ENCODE measurements around the gene SWSAP1. TPM values are rescaled to one million over a fixed set of nuclear protein-coding genes. Genes with fewer than 3 reads are reported as not detected.

SWSAP1 gene
- total RNA-seq, 1 donor from 2014 or later = 1.7 TPM

DNA sequence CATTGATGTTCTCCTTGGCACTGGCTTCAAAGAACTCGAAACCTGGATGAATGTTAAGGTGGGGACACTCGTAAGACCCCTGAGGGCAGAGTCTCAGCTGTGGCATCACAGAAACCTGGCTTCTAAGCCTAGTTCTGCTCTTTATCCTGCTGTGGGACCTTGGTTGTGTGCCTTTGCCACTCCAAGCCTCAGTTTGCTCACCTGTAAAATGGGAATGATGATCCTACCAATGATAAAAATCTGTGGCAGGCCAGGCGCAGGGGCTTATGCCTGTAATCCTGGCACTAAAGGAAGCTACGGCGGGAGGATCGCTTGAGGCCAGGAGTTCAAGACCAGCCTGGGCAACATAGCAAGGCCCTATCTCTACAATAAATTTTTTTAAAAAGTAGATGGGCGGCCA is 48.9 kb upstream of the SWSAP1 start:
- H2AFZ ChIP-seq (ENCODE audit: low read depth, low read length) = no peak overlapping the region
- Mint-ChIP-seq H3K27ac (ENCODE audit: unreplicated experiment) (no peak overlapping the region), H3K27me3 (ENCODE audit: low read depth, unreplicated experiment) (peaks cover 1% of the 10 kb centered on the region), H3K4me3 (ENCODE audit: unreplicated experiment) (no peak overlapping the region), H3K9me3 (ENCODE audit: unreplicated experiment) (no peaks in the 10 kb centered on the region), H3K4me1 (ENCODE audit: low read depth, unreplicated experiment) (peaks cover 2% of the 10 kb centered on the region), H3K36me3 (ENCODE audit: low read depth, unreplicated experiment) (no peaks in the 10 kb centered on the region)
- H3K4me3 ChIP-seq (ENCODE audit: insufficient read depth, low read depth, low read length) = no peak overlapping the region
- no peaks in the 10 kb centered on the region for H4K20me1 ChIP-seq (ENCODE audit: insufficient read depth, low read length)
- H3K4me1 ChIP-seq (ENCODE audit: insufficient read depth, low read length) = peaks cover 11% of the 10 kb centered on the region
- H3K79me2 ChIP-seq (ENCODE audit: insufficient read depth, low read length) = no peaks in the 10 kb centered on the region
- H3K9ac ChIP-seq (ENCODE audit: low read length) = no peak overlapping the region
- DNase-seq (ENCODE audit: low read depth) (no peak), FAIRE-seq (no peak)
- no peak overlapping the region for H3K4me2 ChIP-seq (ENCODE audit: low read length)
- TF ChIP-seq EZH2 (IDR thresholded peaks at IDR 0.05; ENCODE audit: insufficient read depth, low read length) (no peak), CTCF (IDR thresholded peaks at IDR 0.05; ENCODE audit: insufficient read depth, low read depth, low read length) (no peak)
- H3K27me3 ChIP-seq (ENCODE audit: insufficient read depth, low read length) = no peaks in the 10 kb centered on the region
- no peaks in the 10 kb centered on the region for H3K9me3 ChIP-seq (ENCODE audit: insufficient read depth, low read depth, low read length)
- H3K36me3 ChIP-seq (ENCODE audit: insufficient read depth, low read length) = no peaks in the 10 kb centered on the region
- no peak overlapping the region for H3K27ac ChIP-seq (ENCODE audit: low read depth, low read length)

- Histone ChIP-seq H3K9me3 (ENCODE audit: insufficient read depth, low read depth, low read length) (no peaks in the 10 kb centered on the region), H3K9ac (ENCODE audit: low read length) (no peak overlapping the region), H3K4me1 (ENCODE audit: insufficient read depth, low read length) (no peaks in the 10 kb centered on the region), H3K27me3 (ENCODE audit: insufficient read depth, low read length) (no peaks in the 10 kb centered on the region), H2AFZ (ENCODE audit: low read depth, low read length) (no peak overlapping the region), H3K36me3 (ENCODE audit: insufficient read depth, low read length) (no peaks in the 10 kb centered on the region), H3K79me2 (ENCODE audit: insufficient read depth, low read length) (no peaks in the 10 kb centered on the region), H4K20me1 (ENCODE audit: insufficient read depth, low read length) (no peaks in the 10 kb centered on the region), H3K4me2 (ENCODE audit: low read length) (no peak overlapping the region), H3K4me3 (ENCODE audit: insufficient read depth, low read depth, low read length) (no peak overlapping the region), H3K27ac (ENCODE audit: low read depth, low read length) (no peak overlapping the region)
- no peak overlapping the region for H3K4me3 Mint-ChIP-seq (ENCODE audit: unreplicated experiment)
- TF ChIP-seq CTCF (IDR thresholded peaks at IDR 0.05; ENCODE audit: insufficient read depth, low read depth, low read length) = no peak
- no peak for TF ChIP-seq EZH2 (IDR thresholded peaks at IDR 0.05; ENCODE audit: insufficient read depth, low read length)
- H3K27me3 Mint-ChIP-seq (ENCODE audit: low read depth, unreplicated experiment) = no peaks in the 10 kb centered on the region
- H3K4me1 Mint-ChIP-seq (ENCODE audit: low read depth, unreplicated experiment) = no peaks in the 10 kb centered on the region
- DNase-seq (ENCODE audit: low read depth) (no peak), FAIRE-seq (no peak)
- H3K36me3 Mint-ChIP-seq (ENCODE audit: low read depth, unreplicated experiment) = peaks cover 7% of the 10 kb centered on the region
- H3K27ac Mint-ChIP-seq (ENCODE audit: unreplicated experiment) = no peak overlapping the region
- H3K9me3 Mint-ChIP-seq (ENCODE audit: unreplicated experiment) = no peaks in the 10 kb centered on the region
These were observed 44.3 kb upstream of the SWSAP1 start for GRCh38 chr19:11330127-11330526.

GRCh38 chr19:11331502-11331901 is 43.0 kb upstream of the SWSAP1 start:
- DNase-seq (ENCODE audit: low read depth) (no peak), FAIRE-seq (no peak)
- Histone ChIP-seq H3K4me2 (ENCODE audit: low read length) (no peak overlapping the region), H4K20me1 (ENCODE audit: insufficient read depth, low read length) (no peaks in the 10 kb centered on the region), H3K4me1 (ENCODE audit: insufficient read depth, low read length) (no peaks in the 10 kb centered on the region), H3K27me3 (ENCODE audit: insufficient read depth, low read length) (no peaks in the 10 kb centered on the region), H2AFZ (ENCODE audit: low read depth, low read length) (no peak overlapping the region), H3K9me3 (ENCODE audit: insufficient read depth, low read depth, low read length) (no peaks in the 10 kb centered on the region), H3K4me3 (ENCODE audit: insufficient read depth, low read depth, low read length) (no peak overlapping the region), H3K79me2 (ENCODE audit: insufficient read depth, low read length) (no peaks in the 10 kb centered on the region), H3K36me3 (ENCODE audit: insufficient read depth, low read length) (no peaks in the 10 kb centered on the region), H3K9ac (ENCODE audit: low read length) (no peak overlapping the region), H3K27ac (ENCODE audit: low read depth, low read length) (no peak overlapping the region)
- H3K36me3 Mint-ChIP-seq (ENCODE audit: low read depth, unreplicated experiment) = peaks cover 16% of the 10 kb centered on the region
- H3K4me3 Mint-ChIP-seq (ENCODE audit: unreplicated experiment) = no peak overlapping the region
- peaks cover 4% of the 10 kb centered on the region for H3K9me3 Mint-ChIP-seq (ENCODE audit: unreplicated experiment)
- TF ChIP-seq EZH2 (IDR thresholded peaks at IDR 0.05; ENCODE audit: insufficient read depth, low read length) (no peak), CTCF (IDR thresholded peaks at IDR 0.05; ENCODE audit: insufficient read depth, low read depth, low read length) (no peak)
- H3K27me3 Mint-ChIP-seq (ENCODE audit: low read depth, unreplicated experiment) = no peaks in the 10 kb centered on the region
- H3K27ac Mint-ChIP-seq (ENCODE audit: unreplicated experiment) = no peak overlapping the region
- no peaks in the 10 kb centered on the region for H3K4me1 Mint-ChIP-seq (ENCODE audit: low read depth, unreplicated experiment)

Measured in astrocyte (in vitro differentiated cells and primary cell).